ENCODE results near the gene ARHGEF25.
"Not testable (repeated sequence)": the region's sequence is repeated elsewhere in the genome, so short reads cannot be mapped to it uniquely, and the experiment has no call there.

ARHGEF25 gene

GRCh38 chr12:57609781-57610553 is 1.3 kb upstream of the ARHGEF25 start:
- no peak for DNase-seq

GRCh38 chr12:57610554-57611107 is 604 bp upstream of the ARHGEF25 start:
- DNase-seq, result no peak

GRCh38 chr12:57611827-57612710 is 834 bp downstream of the ARHGEF25 start:
- no peak for DNase-seq

GRCh38 chr12:57612711-57613426 is 1.6 kb downstream of the ARHGEF25 start:
- no peak for DNase-seq

GRCh38 chr12:57613427-57614109 is 2.3 kb downstream of the ARHGEF25 start:
- DNase-seq, result no peak

- DNase-seq, result no peak
Observed at GRCh38 chr12:57614178-57614947, 3.1 kb downstream of the ARHGEF25 start.

- DNase-seq, result no peak
Observed at GRCh38 chr12:57614948-57615500, 3.8 kb downstream of the ARHGEF25 start.

- DNase-seq, result no peak
Observed at GRCh38 chr12:57615637-57616036, 4.4 kb downstream of the ARHGEF25 start.

GRCh38 chr12:57616383-57617101 is 5.3 kb downstream of the ARHGEF25 start:
- no peak for DNase-seq

GRCh38 chr12:57617942-57618341 is 6.7 kb downstream of the ARHGEF25 start:
- DNase-seq, result no peak

GRCh38 chr12:57618431-57618830 is 7.2 kb downstream of the ARHGEF25 start:
- not testable (repeated sequence) for DNase-seq

GRCh38 chr12:57618966-57619433 is 7.8 kb downstream of the ARHGEF25 start:
- no peak for DNase-seq

- no peak for DNase-seq
Observed at GRCh38 chr12:57619434-57620244, 8.4 kb downstream of the ARHGEF25 start.

GRCh38 chr12:57620245-57620935 is 9.2 kb downstream of the ARHGEF25 start:
- no peak for DNase-seq

GRCh38 chr12:57620936-57621496 is 9.8 kb downstream of the ARHGEF25 start:
- no peak for DNase-seq

GRCh38 chr12:57621497-57622292 is 10.5 kb downstream of the ARHGEF25 start:
- DNase-seq, result peak; percentile 47

Data from stimulated activated CD4-positive, alpha-beta T cell treated with anti-CD3 and anti-CD28 coated beads, Interleukin-1b, Interleukin-23, amount 100 ng/mL, for 48 hours (primary cell).